H1 (cell line): ENCODE data around the gene ELFN2. TPM values are rescaled to one million over a fixed set of nuclear protein-coding genes. Genes with fewer than 3 reads are reported as not detected.

ENCODE experiments used
- CTCF ChIA-PET: fragments of 300-600 bp; sonication (Branson Sonifier 250); formaldehyde crosslinking; loops from one replicate; lab custom pipeline; 2021; ENCODE audit not compliant: partially characterized antibody; lab: Charles Lee
- POLR2A ChIA-PET: fragments of 300-600 bp; sonication (Branson Sonifier 250); formaldehyde crosslinking; loops from one replicate; lab custom pipeline; 2021; ENCODE audit warnings: inconsistent platforms; ENCODE audit not compliant: partially characterized antibody; lab: Charles Lee
- DNase-seq, 2 experiments: peaks; one replicate each; pipeline versions ENCODE4 v3.0.0 to v3.0.0-alpha.2; 2010 to 2022; ENCODE audit warnings: low spot score in 2 of 2, low read depth in 1 of 2, mixed read lengths in 1 of 2
- FAIRE-seq: peaks from 2 replicates; lab custom pipeline; 2011; peaks lifted over from hg19 to GRCh38; lab: Jason Lieb, UNC
- H2AFZ ChIP-seq: 2 replicates; pipeline ENCODE4 v1.8.1; 2012; ENCODE audit warnings: low read length, inconsistent platforms
- H2AK5ac ChIP-seq: 2 replicates; pipeline ENCODE4 v1.6.1; 2013; ENCODE audit warnings: low read depth, low read length
- H2BK120ac ChIP-seq: replicated peaks from 2 replicates; pipeline ENCODE3; 2013; ENCODE audit warnings: low read depth, low read length, inconsistent platforms
- H2BK12ac ChIP-seq: 2 replicates; pipeline ENCODE4 v1.6.1; 2013; ENCODE audit warnings: low read depth, low read length
- H2BK15ac ChIP-seq: 2 replicates; pipeline ENCODE4 v1.6.1; 2013; ENCODE audit warnings: low read length
- H2BK20ac ChIP-seq: 2 replicates; pipeline ENCODE4 v1.6.1; 2013; ENCODE audit warnings: low read length
- H2BK5ac ChIP-seq: 2 replicates; pipeline ENCODE4 v1.6.1; 2013; ENCODE audit warnings: low read depth, low read length
- H3K14ac ChIP-seq: 2 replicates; pipeline ENCODE4 v1.6.1; 2013; ENCODE audit warnings: inconsistent platforms; ENCODE audit not compliant: insufficient read length
- H3K18ac ChIP-seq: 2 replicates; pipeline ENCODE4 v1.6.1; 2013; ENCODE audit warnings: low read length; ENCODE audit errors: extremely low read depth
- H3K23ac ChIP-seq: 2 replicates; pipeline ENCODE4 v1.6.1; 2013; ENCODE audit warnings: inconsistent platforms; ENCODE audit not compliant: insufficient read length
- H3K23me2 ChIP-seq: 2 replicates; pipeline ENCODE4 v1.6.1; 2013; ENCODE audit warnings: low read depth, low read length
- H3K27ac ChIP-seq: 2 replicates; pipeline ENCODE4 v1.6.1; 2011; ENCODE audit warnings: low read depth, low read length, inconsistent platforms
- H3K27me3 ChIP-seq, 4 experiments: replicated peaks in 1 of 4; 1 replicate in 1 of 4; 2 replicates in 3 of 4; pipeline versions ENCODE4 v1.6.1 to v1.8.1; 2011 to 2013; ENCODE audit warnings: low read length in 3 of 4, mild to moderate bottlenecking in 3 of 4, inconsistent platforms in 2 of 4, mixed read lengths in 2 of 4, moderate library complexity in 1 of 4; ENCODE audit not compliant: control insufficient read depth in 3 of 4, insufficient read depth in 3 of 4; ENCODE audit errors: extremely low read depth in 1 of 4
- H3K36me3 ChIP-seq, 4 experiments: 2 replicates each; pipeline versions ENCODE4 v1.6.1 to v1.8.1; 2011 to 2013; ENCODE audit warnings: mild to moderate bottlenecking in 4 of 4, low read length in 3 of 4, moderate library complexity in 2 of 4, control low read depth in 1 of 4, inconsistent platforms in 1 of 4; ENCODE audit not compliant: insufficient read depth in 4 of 4, control insufficient read depth in 2 of 4
- H3K4ac ChIP-seq: replicated peaks from 2 replicates; pipeline ENCODE3; 2013; ENCODE audit warnings: low read length, low read depth, mixed read lengths, inconsistent platforms; ENCODE audit not compliant: insufficient read length
- H3K4me1 ChIP-seq, 4 experiments: replicated peaks in 1 of 4; 1 replicate in 1 of 4; 2 replicates in 3 of 4; pipeline versions ENCODE4 v1.6.1 to v1.8.1; 2011 to 2013; ENCODE audit warnings: low read length in 3 of 4, inconsistent platforms in 2 of 4, mixed read lengths in 1 of 4; ENCODE audit not compliant: insufficient read depth in 4 of 4, control insufficient read depth in 3 of 4
- H3K4me2 ChIP-seq, 2 experiments: 2 replicates each; pipeline versions ENCODE4 v1.6.1 to v1.8.1; 2011 to 2013; ENCODE audit warnings: low read depth in 2 of 2, low read length in 2 of 2, control low read depth in 1 of 2, inconsistent platforms in 1 of 2, mild to moderate bottlenecking in 1 of 2; ENCODE audit not compliant: insufficient read depth in 1 of 2
- H3K4me3 ChIP-seq, 4 experiments: fragments of 200-600, 300-600 bp in 1 of 4; sonication (generic), shearing (Covaris generic), sonication (Bioruptor Twin) in 1 of 4; 2 replicates each; pipeline versions ENCODE4 v1.5.1 to v1.8.1; 2011 to 2016; ENCODE audit warnings: low read length in 4 of 4, low read depth in 3 of 4, control low read depth in 2 of 4, inconsistent platforms in 2 of 4, mild to moderate bottlenecking in 2 of 4, mixed read lengths in 1 of 4, moderate library complexity in 1 of 4; ENCODE audit not compliant: insufficient read depth in 2 of 4; ENCODE audit errors: extremely low read depth in 1 of 4
- H3K56ac ChIP-seq: replicated peaks from 2 replicates; pipeline ENCODE3; 2013; ENCODE audit warnings: low read depth, mild to moderate bottlenecking, mixed read lengths, low read length, inconsistent platforms; ENCODE audit not compliant: insufficient read length
- H3K79me1 ChIP-seq: 2 replicates; pipeline ENCODE4 v1.6.1; 2013; ENCODE audit warnings: low read depth, low read length, control low read depth
- H3K79me2 ChIP-seq, 2 experiments: 2 replicates each; pipeline versions ENCODE4 v1.6.1 to v1.8.1; 2012 to 2013; ENCODE audit warnings: low read length in 2 of 2, mild to moderate bottlenecking in 2 of 2, inconsistent platforms in 1 of 2; ENCODE audit not compliant: insufficient read depth in 2 of 2, control insufficient read depth in 1 of 2
- H3K9ac ChIP-seq, 4 experiments: replicated peaks in 1 of 4; 1 replicate in 1 of 4; 2 replicates in 3 of 4; pipeline versions ENCODE4 v1.6.1 to v1.8.1; 2011 to 2013; ENCODE audit warnings: low read depth in 3 of 4, low read length in 3 of 4, control low read depth in 2 of 4, mild to moderate bottlenecking in 2 of 4, moderate library complexity in 2 of 4, inconsistent platforms in 1 of 4; ENCODE audit errors: extremely low read depth in 1 of 4
- H3K9me3 ChIP-seq, 2 experiments: 2 replicates each; pipeline versions ENCODE4 v1.6.1 to v1.8.1; 2012 to 2013; ENCODE audit warnings: mild to moderate bottlenecking in 2 of 2, moderate library complexity in 2 of 2, control low read depth in 1 of 2, inconsistent platforms in 1 of 2, low read depth in 1 of 2, low read length in 1 of 2, mixed read lengths in 1 of 2; ENCODE audit not compliant: insufficient read depth in 2 of 2
- H4K20me1 ChIP-seq, 2 experiments: replicated peaks in 1 of 2; 2 replicates each; pipeline versions ENCODE3 to v1.8.1; 2011 to 2013; ENCODE audit warnings: inconsistent platforms in 2 of 2, low read length in 2 of 2, mild to moderate bottlenecking in 1 of 2; ENCODE audit not compliant: insufficient read depth in 2 of 2, control insufficient read depth in 1 of 2
- H4K5ac ChIP-seq: 2 replicates; pipeline ENCODE4 v1.6.1; 2013; ENCODE audit warnings: low read length, low read depth, mixed read lengths, inconsistent platforms; ENCODE audit not compliant: insufficient read length
- H4K8ac ChIP-seq: 2 replicates; pipeline ENCODE4 v1.8.0; 2013; ENCODE audit warnings: mild to moderate bottlenecking, moderate library complexity, low read length, inconsistent platforms; ENCODE audit not compliant: insufficient read depth; ENCODE audit errors: extremely low read depth
- H4K91ac ChIP-seq: replicated peaks from 2 replicates; pipeline ENCODE3; 2013; ENCODE audit warnings: low read length, mixed read lengths, inconsistent platforms; ENCODE audit not compliant: insufficient read length
- BCL11A ChIP-seq, 2 experiments: IDR thresholded peaks; one replicate each; pipeline ENCODE4 v1.6.1; 2011; ENCODE audit warnings: low read depth in 2 of 2, low read length in 2 of 2, mild to moderate bottlenecking in 2 of 2
- CBX8 ChIP-seq: fragments of 300-800, 300-1000 bp; sonication (generic); IDR thresholded peaks from 2 replicates; pipeline ENCODE4 v1.7.1; 2016; ENCODE audit warnings: low read depth, low read length, borderline replicate concordance
- CREB1 ChIP-seq: IDR thresholded peaks from 2 replicates; pipeline ENCODE4 v1.6.1; 2012; ENCODE audit warnings: inconsistent platforms
- E2F6 ChIP-seq: IDR thresholded peaks from 2 replicates; pipeline ENCODE4 v1.6.1; 2012; ENCODE audit warnings: inconsistent platforms
- EGR1 ChIP-seq: IDR thresholded peaks from 2 replicates; pipeline ENCODE4 v1.6.1; 2011; ENCODE audit warnings: low read depth, low read length, borderline replicate concordance
- HDAC6 ChIP-seq: IDR thresholded peaks from one replicate; pipeline ENCODE4 v1.7.1; 2012; ENCODE audit warnings: low read depth, mild to moderate bottlenecking, inconsistent platforms, low read length, moderate library complexity
- JUN ChIP-seq: IDR thresholded peaks from 2 replicates; pipeline ENCODE4 v1.6.1; 2011; ENCODE audit warnings: low read depth, mild to moderate bottlenecking, improper control_type of control experiment, low read length
- MAFK ChIP-seq: IDR thresholded peaks from 2 replicates; pipeline ENCODE4 v1.6.1; 2012; ENCODE audit warnings: low read depth, mild to moderate bottlenecking, improper control_type of control experiment, low read length
- MAX ChIP-seq: IDR thresholded peaks from 2 replicates; pipeline ENCODE4 v1.6.1; 2012; ENCODE audit warnings: inconsistent platforms
- NANOG ChIP-seq: IDR thresholded peaks from 2 replicates; pipeline ENCODE4 v1.6.1; 2011; ENCODE audit warnings: low read length, low read depth, mild to moderate bottlenecking, inconsistent platforms; ENCODE audit not compliant: insufficient read depth, poor library complexity, severe bottlenecking
- NRF1 ChIP-seq: IDR thresholded peaks from 2 replicates; pipeline ENCODE4 v1.6.1; 2011; ENCODE audit warnings: mild to moderate bottlenecking, low read depth, low read length, improper control_type of control experiment
- SP1 ChIP-seq: IDR thresholded peaks from 2 replicates; pipeline ENCODE4 v1.6.1; 2011; ENCODE audit warnings: low read depth, low read length
- SP2 ChIP-seq: IDR thresholded peaks from 2 replicates; pipeline ENCODE4 v1.6.1; 2012; ENCODE audit warnings: mild to moderate bottlenecking, low read length, inconsistent platforms
- TBP ChIP-seq: IDR thresholded peaks from 2 replicates; pipeline ENCODE4 v1.6.1; 2011; ENCODE audit warnings: low read depth, low read length, improper control_type of control experiment
- TEAD4 ChIP-seq: IDR thresholded peaks from 2 replicates; pipeline ENCODE4 v1.6.1; 2012; ENCODE audit warnings: low read depth, low read length, inconsistent platforms, mixed read lengths
- WGBS, 2 experiments: shearing (Covaris generic) in 1 of 2; methylation state at CpG; one replicate each; pipeline versions ENCODE4 v1.1.6 to v1.1.7; 2013 to 2015; ENCODE audit warnings: low lambda C conversion rate in 2 of 2, mixed read lengths in 2 of 2, inconsistent platforms in 1 of 2, low coverage in 1 of 2, missing lambda C conversion rate in 1 of 2; ENCODE audit not compliant: insufficient replicate concordance in 2 of 2, insufficient coverage in 1 of 2, insufficient read length in 1 of 2; ENCODE audit errors: extremely low coverage in 1 of 2, missing lambda C conversion rate in 1 of 2; 5-methylcytosine and 5-hydroxymethylcytosine counted together
- polyA plus RNA-seq, 7 experiments: library from polyadenylated mRNA; depleted of rRNA in 3 of 7; stranded (reverse) in 5 of 7; unstranded in 2 of 7; fragments of >200 nt in 5 of 7; fragments of 200-250 nt in 2 of 7; gene quantifications; 1 replicate in 5 of 7; 2 replicates in 1 of 7; 4 replicates in 1 of 7; pipeline versions ENCODE4 v1.2.1 to v1.2.3, GENCODE V29; 2011 to 2013; ENCODE audit warnings: missing spikeins in 2 of 7, mixed read lengths in 2 of 7
- total RNA-seq: library from RNA; stranded (reverse); fragmentation: NEBNext Ultra II Directional; extraction: Animal tissue kit (Norgen Biotek cat#: 25700); gene quantifications from 2 replicates; pipeline ENCODE4 v1.2.1, GENCODE V29; 2021

ELFN2 gene
- total and polyA plus RNA-seq, 2 of the 8 experiments (the other 6 are each of a cell fraction or from before 2014, with no cell fraction given): 0.63 to 0.88 TPM

- Histone ChIP-seq H3K27ac (no peak overlapping the region), H2BK20ac (no peak overlapping the region), H3K79me1 (no peaks in the 10 kb centered on the region), H2BK5ac (no peak overlapping the region), H2BK120ac (no peak overlapping the region), H3K9me3 (no peaks in the 10 kb centered on the region), H3K27me3 (no peaks in the 10 kb centered on the region), H3K23ac (no peak overlapping the region), H2BK12ac (no peak overlapping the region), H3K4me3 (no peak overlapping the region), H3K4ac (no peak overlapping the region), H2AFZ (no peak overlapping the region), H4K8ac (no peak overlapping the region), H3K4me2 (no peak overlapping the region), H3K14ac (no peak overlapping the region), H2BK15ac (no peak overlapping the region), H3K4me1 (peaks cover 0 to 16% (median 8%) of the 10 kb centered on the region in 4 experiments; a peak in 4 of 7 replicates), H3K36me3 (no peaks in the 10 kb centered on the region), H4K5ac (no peak overlapping the region), H3K23me2 (no peaks in the 10 kb centered on the region), H4K91ac (no peak overlapping the region), H3K56ac (no peak overlapping the region), H2AK5ac (no peak overlapping the region), H3K9ac (no peak overlapping the region), H4K20me1 (no peaks in the 10 kb centered on the region), H3K79me2 (no peaks in the 10 kb centered on the region), H3K18ac (no peak overlapping the region)
- ChIA-PET POLR2A (no interaction called here), CTCF (interaction anchor here (0.8 to 8.3 kb wide), 4 partner anchors 36 to 84 kb away, joined by 3 to 60 read pairs (median 4); no protein-coding TSS in a partner anchor)
- 86% methylated on average over 11 of the region's 11 CpGs; no CpG with 5 or more reads in 1 of the 2 experiments for WGBS, 2 experiments
- FAIRE-seq (no peak), DNase-seq (no peak)
- TF ChIP-seq HDAC6 (no peak), CBX8 (no peak), TBP (no peak), MAX (no peak), CREB1 (no peak), TEAD4 (no peak), NANOG (no peak), E2F6 (no peak), JUN (no peak), SP2 (no peak), MAFK (no peak), NRF1 (no peak), SP1 (no peak), BCL11A (IDR thresholded peaks at IDR 0.05; ENCODE audit: low read depth in 2 of 2, low read length in 2 of 2) (no peak), EGR1 (no peak)
Observed at GRCh38 chr22:37400719-37401118, 26.6 kb downstream of the ELFN2 start.
